HEK293T (cell line): Measurements from ENCODE around the gene ATG4D.

Experiments
- ARNT ChIP-seq: fragments of 450-650 bp; IDR thresholded peaks from 2 replicates; pipeline ENCODE4 v1.6.1; 2017; ENCODE audit warnings: mild to moderate bottlenecking
- BHLHE40 ChIP-seq: fragments of 450-650 bp; IDR thresholded peaks from 2 replicates; pipeline ENCODE4 v1.6.1; 2016; ENCODE audit warnings: mild to moderate bottlenecking, moderate library complexity, borderline replicate concordance
- CTBP1 ChIP-seq: fragments of 450-650 bp; IDR thresholded peaks from 2 replicates; pipeline ENCODE4 v1.6.1; 2016; ENCODE audit warnings: borderline replicate concordance
- ELF4 ChIP-seq: fragments of 450-650 bp; IDR thresholded peaks from 2 replicates; pipeline ENCODE4 v1.6.1; 2017; ENCODE audit warnings: antibody characterized with exemption
- FOXA1 ChIP-seq: fragments of 450-650 bp; IDR thresholded peaks from 2 replicates; pipeline ENCODE4 v1.6.1; 2016; ENCODE audit warnings: mild to moderate bottlenecking
- FOXK2 ChIP-seq: fragments of 450-650 bp; IDR thresholded peaks from 2 replicates; pipeline ENCODE4 v1.6.1; 2016; ENCODE audit warnings: mild to moderate bottlenecking
- FOXM1 ChIP-seq: fragments of 450-650 bp; IDR thresholded peaks from 2 replicates; pipeline ENCODE4 v1.6.1; 2017; ENCODE audit warnings: mild to moderate bottlenecking, borderline replicate concordance
- L3MBTL2 ChIP-seq: fragments of 450-650 bp; conservative IDR thresholded peaks from 2 replicates; pipeline ENCODE4 v1.6.1; 2016; ENCODE audit warnings: mild to moderate bottlenecking
- LEF1 ChIP-seq: fragments of 450-650 bp; IDR thresholded peaks from 2 replicates; pipeline ENCODE4 v1.6.1; 2017; ENCODE audit warnings: mild to moderate bottlenecking, borderline replicate concordance
- SP1 ChIP-seq: fragments of 450-650 bp; IDR thresholded peaks from 2 replicates; pipeline ENCODE4 v1.6.1; 2017
- SUZ12 ChIP-seq: fragments of 450-650 bp; IDR thresholded peaks from 2 replicates; pipeline ENCODE4 v1.6.1; 2016; ENCODE audit warnings: mild to moderate bottlenecking
- TARDBP ChIP-seq: fragments of 450-650 bp; IDR thresholded peaks from 2 replicates; pipeline ENCODE4 v1.6.1; 2016

- TF ChIP-seq FOXM1 (no peak), L3MBTL2 (no peak), TARDBP (no peak), SP1 (no peak), CTBP1 (no peak), ELF4 (no peak), FOXA1 (no peak), SUZ12 (no peak), BHLHE40 (no peak), FOXK2 (no peak), LEF1 (no peak), ARNT (no peak)
Observed at GRCh38 chr19:10562609-10563008, 18.9 kb downstream of the ATG4D start.
